SK-N-SH treated with all-trans-retinoic acid at 6 μM for 48 hours (cell line): Measurements from ENCODE around the gene ABHD4.

Source experiments
- CSDC2 ChIP-seq: fragments of 250-450 bp; sonication (Bioruptor Pico); IDR thresholded peaks from 2 replicates; pipeline ENCODE4 v1.5.0; 2020; ENCODE audit warnings: mild to moderate bottlenecking, moderate library complexity
- OSR1 ChIP-seq: fragments of 250-450 bp; sonication (Bioruptor Pico); IDR thresholded peaks from 2 replicates; pipeline ENCODE4 v1.8.0; 2022; ENCODE audit warnings: moderate library complexity, mild to moderate bottlenecking, inconsistent platforms

- TF ChIP-seq OSR1 (CRISPR knock-in tag) (no peak), CSDC2 (no peak)
These were observed 48.6 kb downstream of the ABHD4 start for GRCh38 chr14:22646570-22647254.
